Endothelial cell of umbilical vein (primary cell): ENCODE measurements around the gene MORF4L1. TPM values are rescaled to one million over a fixed set of nuclear protein-coding genes. Genes with fewer than 3 reads are reported as not detected.

ENCODE experiments used
- BruUV-seq: library from RNA; stranded (reverse); fragments of 400-500 nt; replicated peaks from 2 replicates; lab custom pipeline; 2021; lab: Mats Ljungman, UMichigan
- CTCF ChIA-PET: fragments of 300-600, 350-600 bp; sonication (Branson Sonifier 250); formaldehyde crosslinking; loops from one replicate; lab custom pipeline; 2021; ENCODE audit warnings: antibody characterized with exemption, inconsistent platforms; lab: Charles Lee
- POLR2A ChIA-PET: fragments of 300-600, 350-600 bp; sonication (Branson Sonifier 250); formaldehyde crosslinking; loops from one replicate; lab custom pipeline; 2021; ENCODE audit warnings: antibody characterized with exemption, inconsistent platforms; lab: Charles Lee
- DNase-seq: peaks from one replicate; pipeline ENCODE4 v3.0.0-alpha.2; 2011; ENCODE audit warnings: low read depth, low spot score
- FAIRE-seq: peaks from 2 replicates; lab custom pipeline; 2011; peaks lifted over from hg19 to GRCh38; lab: Jason Lieb, UNC
- H2AFZ ChIP-seq: 2 replicates; pipeline ENCODE4 v1.6.0; 2012; ENCODE audit warnings: low read depth, low read length, control low read depth, inconsistent platforms
- H3K27ac ChIP-seq: 2 replicates; pipeline ENCODE4 v1.5.1; 2011; ENCODE audit warnings: low read depth, mild to moderate bottlenecking, control low read depth, low read length, moderate library complexity; ENCODE audit not compliant: insufficient read depth
- H3K27me3 ChIP-seq, 2 experiments: 2 replicates each; pipeline versions ENCODE4 v1.6.0 to v1.6.1; 2011; ENCODE audit warnings: low read length in 2 of 2, mixed read lengths in 1 of 2; ENCODE audit not compliant: control insufficient read depth in 2 of 2, insufficient read depth in 2 of 2
- H3K36me3 ChIP-seq, 2 experiments: 2 replicates in 1 of 2; 3 replicates in 1 of 2; pipeline ENCODE4 v1.5.1; 2011; ENCODE audit warnings: low read length in 2 of 2, mild to moderate bottlenecking in 1 of 2, moderate library complexity in 1 of 2; ENCODE audit not compliant: control insufficient read depth in 2 of 2, insufficient read depth in 2 of 2; ENCODE audit errors: extremely low read depth in 1 of 2
- H3K4me1 ChIP-seq: 3 replicates; pipeline ENCODE4 v1.5.1; 2011; ENCODE audit warnings: mild to moderate bottlenecking, low read length; ENCODE audit not compliant: control insufficient read depth, insufficient read depth; ENCODE audit errors: extremely low read depth
- H3K4me2 ChIP-seq: 2 replicates; pipeline ENCODE4 v1.6.1; 2011; ENCODE audit warnings: low read length, control low read depth, mixed read lengths; ENCODE audit not compliant: insufficient read depth
- H3K4me3 ChIP-seq, 3 experiments: fragments of 200-600 bp in 1 of 3; sonication (generic), shearing (Covaris generic) in 1 of 3; replicated peaks in 1 of 3; 2 replicates each; pipeline ENCODE4 v1.5.1; 2011 to 2016; ENCODE audit warnings: control low read depth in 3 of 3, low read length in 3 of 3, mild to moderate bottlenecking in 2 of 3, inconsistent platforms in 1 of 3, low read depth in 1 of 3, moderate library complexity in 1 of 3; ENCODE audit not compliant: insufficient read depth in 1 of 3
- H3K79me2 ChIP-seq: 2 replicates; pipeline ENCODE4 v1.6.0; 2012; ENCODE audit warnings: low read length, inconsistent platforms; ENCODE audit not compliant: control insufficient read depth, insufficient read depth
- H3K9ac ChIP-seq: replicated peaks from 2 replicates; pipeline ENCODE3; 2011; ENCODE audit warnings: low read length, control low read depth; ENCODE audit not compliant: insufficient read depth; ENCODE audit errors: extremely low read depth
- H3K9me1 ChIP-seq: replicated peaks from 3 replicates; pipeline ENCODE4 v1.6.0; 2011; ENCODE audit warnings: mild to moderate bottlenecking, low read length; ENCODE audit not compliant: control insufficient read depth, insufficient read depth; ENCODE audit errors: extremely low read depth
- H3K9me3 ChIP-seq: replicated peaks from 2 replicates; pipeline ENCODE4 v1.5.1; 2012; ENCODE audit warnings: low read length, inconsistent platforms; ENCODE audit not compliant: control insufficient read depth, insufficient read depth
- H4K20me1 ChIP-seq: replicated peaks from 2 replicates; pipeline ENCODE3; 2011; ENCODE audit warnings: mild to moderate bottlenecking, low read length; ENCODE audit not compliant: control insufficient read depth, insufficient read depth; ENCODE audit errors: extremely low read depth
- EZH2 ChIP-seq: IDR thresholded peaks from 2 replicates; pipeline ENCODE4 v1.6.1; 2012; ENCODE audit warnings: borderline replicate concordance, low read depth, mild to moderate bottlenecking, moderate library complexity, low read length, inconsistent platforms; ENCODE audit not compliant: severe bottlenecking
- FOS ChIP-seq: IDR thresholded peaks from 2 replicates; pipeline ENCODE4 v1.6.1; 2011; ENCODE audit warnings: mild to moderate bottlenecking, low read length, moderate library complexity, borderline replicate concordance; ENCODE audit not compliant: insufficient read depth
- GATA2 ChIP-seq: IDR thresholded peaks from 2 replicates; pipeline ENCODE4 v1.7.0; 2011; ENCODE audit warnings: low read depth, mild to moderate bottlenecking, moderate library complexity, mixed read lengths, low read length; ENCODE audit not compliant: insufficient read length, insufficient read depth
- JUN ChIP-seq: IDR thresholded peaks from 2 replicates; pipeline ENCODE4 v1.6.1; 2011; ENCODE audit warnings: borderline replicate concordance, low read depth; ENCODE audit not compliant: insufficient read length, insufficient read depth
- MYC ChIP-seq: IDR thresholded peaks from one replicate; pipeline ENCODE4 v1.6.1; 2011; ENCODE audit warnings: mild to moderate bottlenecking, low read depth, low read length
- POLR2A ChIP-seq: IDR thresholded peaks from 2 replicates; pipeline ENCODE4 v1.6.1; 2012; ENCODE audit warnings: low read depth, mild to moderate bottlenecking, control low read depth, low read length
- POLR2AphosphoS5 ChIP-seq: IDR thresholded peaks from 2 replicates; pipeline ENCODE4 v1.6.1; 2012; ENCODE audit warnings: low read depth, mild to moderate bottlenecking, control low read depth, low read length, moderate library complexity; ENCODE audit not compliant: insufficient read depth
- dilution Hi-C: fragments of 300-500 bp; cut with MboI; formaldehyde crosslinking; loops from one replicate; pipeline ENCODE4 v1.15.0; 2019; ENCODE audit warnings: low sequenced_read_pairs; ENCODE audit not compliant: extremely low pct_ligation_motif_present
- intact Hi-C: fragments of 100-400 bp; cut with micrococcal nuclease; formaldehyde crosslinking; loops from one replicate; pipeline ENCODE4 v1.10.0; 2022
- polyA plus RNA-seq, 4 experiments: library from polyadenylated mRNA; depleted of rRNA in 3 of 4; stranded (reverse) in 3 of 4; unstranded in 1 of 4; fragments of >200 nt; gene quantifications; 2 replicates each; pipeline versions ENCODE4 v1.2.1 to v1.2.3, GENCODE V29; 2011 to 2012; ENCODE audit warnings: missing spikeins in 1 of 4
- total RNA-seq: library from RNA; stranded (reverse); gene quantifications from 2 replicates; pipeline ENCODE4 v1.2.3, GENCODE V29; 2021
- TF ChIP-seq, protein P1 (sequence below), 2 donors: IDR thresholded peaks; 1 replicate in 1 of 2; 2 replicates in 1 of 2; pipeline ENCODE4 v1.5.1; 2011; ENCODE audit warnings: low read length in 2 of 2, mild to moderate bottlenecking in 2 of 2, moderate library complexity in 2 of 2, control low read depth in 1 of 2, inconsistent platforms in 1 of 2, low read depth in 1 of 2; ENCODE audit not compliant: insufficient read depth in 1 of 2; ENCODE audit errors: extremely low read depth in 1 of 2
- TF ChIP-seq, protein P2 (sequence below): IDR thresholded peaks from 2 replicates; pipeline ENCODE4 v1.6.1; 2011; ENCODE audit not compliant: insufficient read depth, insufficient read length

The MORF4L1 gene
- total and polyA plus RNA-seq, 2 donors (not counting 3 experiments of a cell fraction or from before 2014, with no cell fraction given), result 164 to 404 TPM

DNA sequence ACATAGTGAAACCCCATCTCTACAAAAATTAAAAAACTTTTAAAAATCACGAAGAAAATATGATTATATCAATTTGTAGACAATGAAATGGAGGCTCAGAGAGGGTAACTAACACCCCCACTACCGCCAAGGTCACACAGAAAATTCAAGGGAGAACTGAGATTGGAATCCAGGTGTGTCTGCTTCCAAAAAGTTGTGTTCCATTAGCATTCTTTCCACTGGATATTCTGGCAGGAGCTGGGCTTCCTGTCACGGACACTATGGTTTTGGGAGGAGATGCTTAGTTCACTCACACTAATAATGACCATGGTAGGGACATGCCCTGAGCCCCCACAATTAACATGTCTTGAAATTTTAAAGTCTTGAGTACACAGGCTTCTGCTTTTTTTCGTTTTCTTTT is 43.4 kb downstream of the MORF4L1 start:
- Histone ChIP-seq H3K4me2 (no peak overlapping the region), H3K4me1 (no peaks in the 10 kb centered on the region), H3K27ac (no peak overlapping the region), H3K9me3 (no peaks in the 10 kb centered on the region), H3K9ac (no peak overlapping the region), H2AFZ (no peak overlapping the region), H3K27me3 (no peaks in the 10 kb centered on the region), H3K9me1 (no peaks in the 10 kb centered on the region), H3K79me2 (peaks cover 7% of the 10 kb centered on the region), H4K20me1 (no peaks in the 10 kb centered on the region), H3K4me3 (no peak overlapping the region), H3K36me3 (peaks cover 20 to 37% of the 10 kb centered on the region in 2 experiments)
- DNase-seq (no peak), FAIRE-seq (no peak)
- ChIA-PET CTCF (interaction anchor here (1.0 to 3.3 kb wide), 3 partner anchors 63 to 268 kb away, joined by 4 to 20 read pairs (median 15); no protein-coding TSS in a partner anchor), POLR2A (no interaction called here)
- TF ChIP-seq FOS (no peak), GATA2 (no peak), MYC (no peak), EZH2 (no peak), POLR2A (no peak), JUN (no peak), POLR2AphosphoS5 (no peak)
- TF ChIP-seq, protein P1, sequence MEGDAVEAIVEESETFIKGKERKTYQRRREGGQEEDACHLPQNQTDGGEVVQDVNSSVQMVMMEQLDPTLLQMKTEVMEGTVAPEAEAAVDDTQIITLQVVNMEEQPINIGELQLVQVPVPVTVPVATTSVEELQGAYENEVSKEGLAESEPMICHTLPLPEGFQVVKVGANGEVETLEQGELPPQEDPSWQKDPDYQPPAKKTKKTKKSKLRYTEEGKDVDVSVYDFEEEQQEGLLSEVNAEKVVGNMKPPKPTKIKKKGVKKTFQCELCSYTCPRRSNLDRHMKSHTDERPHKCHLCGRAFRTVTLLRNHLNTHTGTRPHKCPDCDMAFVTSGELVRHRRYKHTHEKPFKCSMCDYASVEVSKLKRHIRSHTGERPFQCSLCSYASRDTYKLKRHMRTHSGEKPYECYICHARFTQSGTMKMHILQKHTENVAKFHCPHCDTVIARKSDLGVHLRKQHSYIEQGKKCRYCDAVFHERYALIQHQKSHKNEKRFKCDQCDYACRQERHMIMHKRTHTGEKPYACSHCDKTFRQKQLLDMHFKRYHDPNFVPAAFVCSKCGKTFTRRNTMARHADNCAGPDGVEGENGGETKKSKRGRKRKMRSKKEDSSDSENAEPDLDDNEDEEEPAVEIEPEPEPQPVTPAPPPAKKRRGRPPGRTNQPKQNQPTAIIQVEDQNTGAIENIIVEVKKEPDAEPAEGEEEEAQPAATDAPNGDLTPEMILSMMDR (IDR thresholded peaks at IDR 0.05; ENCODE audit: extremely low read depth in 1 of 2, insufficient read depth in 1 of 2, low read depth in 1 of 2, low read length in 2 of 2), result no peak
- TF ChIP-seq, protein P2, sequence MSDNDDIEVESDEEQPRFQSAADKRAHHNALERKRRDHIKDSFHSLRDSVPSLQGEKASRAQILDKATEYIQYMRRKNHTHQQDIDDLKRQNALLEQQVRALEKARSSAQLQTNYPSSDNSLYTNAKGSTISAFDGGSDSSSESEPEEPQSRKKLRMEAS, result no peak
- dilution Hi-C loops, result no loop called here
- no TSS peak for BruUV-seq
- intact Hi-C loops, result no loop called here
